ENCODE results near the gene CTNNA3. TPM values are rescaled to one million over a fixed set of nuclear protein-coding genes. Genes with fewer than 3 reads are reported as not detected.

Gene CTNNA3
- total and polyA plus RNA-seq, 2 of the 4 experiments (the other 2 are of a cell fraction) = 0.19 to 0.90 TPM

DNA sequence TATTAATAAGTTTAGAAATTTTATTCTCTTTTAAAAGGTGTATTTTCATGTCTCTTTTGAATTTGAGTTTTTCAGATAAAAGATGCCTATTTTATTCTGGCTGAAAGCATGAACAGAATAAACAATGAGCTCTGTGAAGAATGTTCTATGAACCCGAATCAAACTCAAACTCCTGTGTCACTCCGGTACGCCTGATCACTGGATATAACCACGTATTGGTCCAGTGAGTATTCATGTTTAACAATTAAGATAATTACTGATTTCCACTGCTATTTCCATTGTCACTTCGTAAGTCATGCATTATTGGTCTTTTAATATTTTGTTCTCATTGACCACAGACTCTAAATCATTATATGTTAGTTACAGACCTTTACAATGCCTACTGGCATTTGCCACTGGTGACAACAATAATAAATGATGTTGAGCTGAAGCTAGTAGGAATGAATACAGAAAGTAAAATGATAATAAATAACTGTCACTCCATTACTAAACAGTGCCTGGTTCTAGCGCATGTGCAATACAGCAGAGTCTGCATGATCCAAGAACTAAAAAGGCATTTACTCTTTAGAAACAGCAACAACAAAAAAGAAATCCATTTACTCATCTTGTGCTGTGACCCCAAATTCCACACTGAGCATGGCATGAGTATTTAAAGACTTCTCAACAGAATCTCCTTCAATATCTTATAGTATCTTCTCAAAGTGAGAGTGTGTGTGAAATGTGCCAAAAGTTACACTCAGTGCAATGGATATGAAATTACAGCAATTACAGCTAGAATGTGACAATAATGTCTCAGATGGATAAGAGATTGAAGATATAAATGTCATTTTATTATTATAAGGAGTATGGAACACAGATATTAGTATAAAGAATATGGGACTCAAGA, 1597.2 kb downstream of the CTNNA3 start:
- no peak for TF ChIP-seq MXI1 (IDR thresholded peaks at IDR 0.05; ENCODE audit: borderline replicate concordance, low read depth, low read length)
- CTCF ChIA-PET = no interaction called here
- Histone ChIP-seq H2AK5ac (ENCODE audit: low read depth, low read length) (no peak overlapping the region), H2AFZ (replicated peaks; ENCODE audit: low read length, poor library complexity) (no peak overlapping the region), H3K27me3 (ENCODE audit: control insufficient read depth, insufficient read depth, low read length) (no peaks in the 10 kb centered on the region), H2BK20ac (ENCODE audit: low read depth, low read length) (no peak overlapping the region), H3K4me1 (ENCODE audit: control insufficient read depth, insufficient read depth, low read length) (no peaks in the 10 kb centered on the region), H3K4me3 (ENCODE audit: insufficient read depth, low read depth, low read length) (no peak overlapping the region), H3K9me1 (ENCODE audit: insufficient read depth, low read length) (no peaks in the 10 kb centered on the region), H4K8ac (ENCODE audit: low read depth in 2 of 2, low read length in 2 of 2) (no peak overlapping the region), H3K14ac (replicated peaks; ENCODE audit: low read depth, low read length) (no peak overlapping the region), H3K36me3 (ENCODE audit: control insufficient read depth, insufficient read depth, low read length) (no peaks in the 10 kb centered on the region), H3K4me2 (ENCODE audit: low read depth, low read length) (no peak overlapping the region), H4K5ac (ENCODE audit: low read depth, low read length) (no peak overlapping the region), H3K9me3 (ENCODE audit: control insufficient read depth, insufficient read depth, low read length) (peaks cover 5% of the 10 kb centered on the region), H3K4ac (ENCODE audit: low read depth, low read length) (no peak overlapping the region), H2BK120ac (ENCODE audit: low read depth, low read length) (no peak overlapping the region), H3K56ac (ENCODE audit: extremely low read depth, insufficient read depth, low read length) (no peak overlapping the region), H3K18ac (ENCODE audit: low read depth, low read length) (no peak overlapping the region), H4K20me1 (ENCODE audit: insufficient read depth, low read length) (no peaks in the 10 kb centered on the region), H3K27ac (ENCODE audit: insufficient read depth, low read length) (no peak overlapping the region), H3K23ac (ENCODE audit: low read depth, low read length) (no peak overlapping the region), H2BK5ac (ENCODE audit: low read depth, low read length, poor library complexity, severe bottlenecking) (no peak overlapping the region), H2AK9ac (replicated peaks; ENCODE audit: low read depth, low read length, poor library complexity) (no peak overlapping the region), H4K91ac (ENCODE audit: insufficient read depth, low read depth, low read length) (no peak overlapping the region), H3K79me1 (ENCODE audit: low read depth in 1 of 2, low read length in 2 of 2) (no peaks in the 10 kb centered on the region), H3K9ac (ENCODE audit: low read depth, low read length) (no peak overlapping the region), H2BK15ac (ENCODE audit: low read depth, low read length) (no peak overlapping the region)
- intact Hi-C loops (cut with micrococcal nuclease) (no loop called here), dilution Hi-C loops (cut with HindIII; ENCODE audit: low sequenced_read_pairs, unreplicated experiment) (no loop called here), in situ Hi-C loops (cut with MboI; ENCODE audit: low sequenced_read_pairs) (no loop called here)
- no peak for ATAC-seq (ENCODE audit: low read depth)
- WGBS, 2 experiments (ENCODE audit: extremely low coverage in 2 of 2, insufficient read length in 1 of 2) = no CpG with 5 or more reads among the region's 6 CpGs
- no TSS peak for BruUV-seq (replicated peaks)
- no peak for DNase-seq
- POLR2A ChIA-PET (ENCODE audit: unreplicated experiment) = no interaction called here
